ENCODE measurements around the gene SMAP2.
A peak's percentile ranks its signal among the peaks of the same experiment; 100 is the strongest.

Gene SMAP2

GRCh38 chr1:40416709-40417108, 43.2 kb downstream of the SMAP2 start:
- DNase-seq (ENCODE audit: low read depth in 3 of 3, low spot score in 1 of 3): no peak

GRCh38 chr1:40421431-40422384, 48.2 kb downstream of the SMAP2 start:
- DNase-seq (ENCODE audit: low read depth in 3 of 3, low spot score in 1 of 3): no peak

GRCh38 chr1:40422630-40423263, 49.2 kb downstream of the SMAP2 start:
- DNase-seq (ENCODE audit: low read depth in 3 of 3, low spot score in 1 of 3): no peak

- DNase-seq (ENCODE audit: low read depth in 3 of 3, low spot score in 1 of 3): no peak
Observed at GRCh38 chr1:40423264-40423642, 49.7 kb downstream of the SMAP2 start.

GRCh38 chr1:40423951-40424618, 50.6 kb downstream of the SMAP2 start:
- DNase-seq (ENCODE audit: low read depth in 3 of 3, low spot score in 1 of 3): no peak

- no peak for DNase-seq (ENCODE audit: low read depth in 3 of 3, low spot score in 1 of 3)
Observed at GRCh38 chr1:40425198-40425597, 51.7 kb downstream of the SMAP2 start.

- no peak for DNase-seq (ENCODE audit: low read depth in 3 of 3, low spot score in 1 of 3)
Observed at GRCh38 chr1:40431385-40431784, 57.9 kb downstream of the SMAP2 start.

GRCh38 chr1:40432644-40433390, 59.3 kb downstream of the SMAP2 start:
- DNase-seq (ENCODE audit: low read depth in 3 of 3, low spot score in 1 of 3): no peak

GRCh38 chr1:40435471-40435870, 61.9 kb downstream of the SMAP2 start:
- no peak for DNase-seq (ENCODE audit: low read depth in 3 of 3, low spot score in 1 of 3)

GRCh38 chr1:40435876-40436275, 62.3 kb downstream of the SMAP2 start:
- DNase-seq (ENCODE audit: low read depth in 3 of 3, low spot score in 1 of 3): no peak

GRCh38 chr1:40438391-40439015, 65.0 kb downstream of the SMAP2 start:
- DNase-seq (ENCODE audit: low read depth in 3 of 3, low spot score in 1 of 3): no peak

- no peak for DNase-seq (ENCODE audit: low read depth in 3 of 3, low spot score in 1 of 3)
Observed at GRCh38 chr1:40439247-40439646, 65.7 kb downstream of the SMAP2 start.

- DNase-seq (ENCODE audit: low read depth in 3 of 3, low spot score in 1 of 3): peak; percentile 59 to 83 (median 76)
Observed at GRCh38 chr1:40449684-40450494, 76.4 kb downstream of the SMAP2 start, which contains the start of gene ZFP69B. Gene ZFP69B, plus strand, starts transcription at chr1:40450476. Its CDS starts 486 bp downstream, at chr1:40450962.

GRCh38 chr1:40450495-40451237, 77.1 kb downstream of the SMAP2 start:
- DNase-seq (ENCODE audit: low read depth in 3 of 3, low spot score in 1 of 3): peak; percentile 50 to 72 (median 68)

GRCh38 chr1:40451238-40451585, 77.7 kb downstream of the SMAP2 start:
- no peak for DNase-seq (ENCODE audit: low read depth in 3 of 3, low spot score in 1 of 3)

- DNase-seq (ENCODE audit: low read depth in 3 of 3, low spot score in 1 of 3): no peak
Observed at GRCh38 chr1:40454873-40455272, 81.3 kb downstream of the SMAP2 start.

GRCh38 chr1:40462956-40463590, 89.5 kb downstream of the SMAP2 start:
- no peak for DNase-seq (ENCODE audit: low read depth in 3 of 3, low spot score in 1 of 3)

- DNase-seq (ENCODE audit: low read depth in 3 of 3, low spot score in 1 of 3): no peak
Observed at GRCh38 chr1:40469327-40469726, 95.8 kb downstream of the SMAP2 start.

All from stimulated activated CD4-positive, alpha-beta T cell treated with anti-CD3 and anti-CD28 coated beads, TNF-alpha, amount 100 ng/mL, for 1 hour (primary cell).